GM12872 (cell line): ENCODE results near the gene P2RY10.

Experiments used
- CTCF ChIP-seq: IDR thresholded peaks from 3 replicates; pipeline ENCODE4 v1.5.1; 2011; ENCODE audit warnings: low read depth, mild to moderate bottlenecking, low read length, moderate library complexity; ENCODE audit not compliant: insufficient read depth

The P2RY10 gene

GRCh38 chrX:78950009-78950835 is 5.0 kb downstream of the P2RY10 start:
- no peak for TF ChIP-seq CTCF

- no peak for TF ChIP-seq CTCF
Observed at GRCh38 chrX:78957049-78957767, 12.0 kb downstream of the P2RY10 start.

DNA sequence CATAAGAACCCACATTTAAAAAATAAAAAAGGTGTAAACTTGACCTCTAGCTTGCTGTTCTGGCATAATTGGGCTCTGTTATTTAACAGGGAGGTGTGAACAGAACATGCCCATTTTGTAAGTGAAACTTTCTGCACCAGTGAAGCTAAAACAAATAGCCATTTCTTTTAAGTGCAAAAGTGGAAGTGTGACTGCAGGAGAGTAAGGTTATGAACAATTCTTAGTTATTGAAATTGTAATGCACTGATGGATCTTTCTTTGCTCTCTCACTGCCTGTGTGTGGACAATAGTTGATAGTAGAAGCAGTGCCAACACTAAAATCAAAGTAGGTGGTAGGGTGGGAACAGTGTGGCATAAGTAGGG is 12.6 kb downstream of the P2RY10 start:
- no peak for TF ChIP-seq CTCF

- no peak for TF ChIP-seq CTCF
Observed at GRCh38 chrX:78958419-78959116, 13.4 kb downstream of the P2RY10 start.

DNA sequence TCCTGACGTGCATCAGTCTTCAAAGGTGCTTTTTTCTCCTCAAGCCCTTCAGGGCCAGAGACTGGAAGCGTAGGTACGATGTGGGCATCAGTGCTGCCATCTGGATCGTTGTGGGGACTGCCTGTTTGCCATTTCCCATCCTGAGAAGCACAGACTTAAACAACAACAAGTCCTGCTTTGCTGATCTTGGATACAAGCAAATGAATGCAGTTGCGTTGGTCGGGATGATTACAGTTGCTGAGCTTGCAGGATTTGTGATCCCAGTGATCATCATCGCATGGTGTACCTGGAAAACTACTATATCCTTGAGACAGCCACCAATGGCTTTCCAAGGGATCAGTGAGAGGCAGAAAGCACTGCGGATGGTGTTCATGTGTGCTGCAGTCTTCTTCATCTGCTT is 15.7 kb downstream of the P2RY10 start:
- no peak for TF ChIP-seq CTCF

DNA sequence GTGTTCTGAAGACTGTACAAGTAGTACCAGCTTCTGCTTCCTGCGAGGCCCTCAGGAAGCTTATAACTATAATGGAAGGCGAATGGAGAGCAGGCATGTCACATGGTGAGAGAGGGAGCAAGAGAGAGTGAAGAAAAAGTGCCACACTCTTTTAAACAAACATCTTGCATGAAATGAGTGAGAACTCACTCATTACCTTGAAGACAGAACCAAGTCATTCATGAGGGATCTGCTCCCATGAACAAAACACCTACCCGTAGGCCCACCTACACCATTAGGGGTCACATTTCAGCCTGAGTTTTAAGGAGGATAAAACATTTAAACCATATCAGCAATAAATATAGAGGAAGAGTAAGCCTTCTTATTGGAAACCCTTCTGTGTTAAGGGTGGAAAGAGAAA is 19.4 kb downstream of the P2RY10 start:
- TF ChIP-seq CTCF, result no peak

DNA sequence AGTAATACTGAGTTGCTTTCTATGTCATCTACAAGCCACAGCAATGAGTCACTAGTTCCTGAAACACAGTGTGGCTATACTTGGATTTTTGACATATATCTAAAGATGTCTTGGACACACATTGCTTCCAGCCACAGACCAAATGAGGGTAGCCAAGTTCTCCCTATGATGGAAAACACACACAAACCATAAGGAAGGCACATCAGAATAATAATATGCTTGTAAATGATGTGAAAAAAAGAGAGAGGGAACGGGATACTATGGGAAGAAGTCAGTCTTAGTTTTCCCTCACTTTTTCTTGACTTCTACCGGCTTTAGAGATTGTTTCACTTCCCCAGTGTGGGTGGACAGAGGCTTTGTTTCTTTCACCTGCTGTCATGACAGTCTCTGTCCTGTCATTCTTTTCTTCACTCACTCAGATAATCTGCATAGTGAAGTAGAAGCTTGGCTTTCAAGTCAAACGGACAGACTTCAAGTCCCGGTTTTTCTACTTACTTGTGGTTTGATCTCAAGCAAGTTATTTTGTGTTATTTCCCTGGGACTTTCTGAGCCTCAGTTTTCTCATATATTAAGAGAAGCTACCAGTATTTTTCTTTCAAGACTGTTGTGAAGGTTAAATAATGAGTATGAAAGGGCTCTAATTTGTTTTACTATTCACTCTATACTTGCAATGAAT is 34.7 kb downstream of the P2RY10 start:
- no peak for TF ChIP-seq CTCF
